Forelimb muscle (tissue), 1 donor: ENCODE results near the gene ABHD6. TPM values are rescaled to one million over a fixed set of nuclear protein-coding genes. Genes with fewer than 3 reads are reported as not detected.
"Not testable (repeated sequence)": the region's sequence is repeated elsewhere in the genome, so short reads cannot be mapped to it uniquely, and the experiment has no call there.

ENCODE experiments used
- DNase-seq: peaks from one replicate; pipeline ENCODE4 v3.0.0-alpha.2; 2013; ENCODE audit warnings: low read depth
- polyA plus RNA-seq: library from polyadenylated mRNA; unstranded; fragments of 120-200 nt; gene quantifications from one replicate; pipeline ENCODE4 v1.2.1, GENCODE V29; 2013; ENCODE audit not compliant: insufficient read length

ABHD6 gene
- polyA plus RNA-seq, 1 donor: 4.8 TPM

- no peak for DNase-seq
Observed at GRCh38 chr3:58323529-58324390, 86.2 kb downstream of the ABHD6 start.

GRCh38 chr3:58324391-58325390, 87.1 kb downstream of the ABHD6 start:
- no peak for DNase-seq

DNA sequence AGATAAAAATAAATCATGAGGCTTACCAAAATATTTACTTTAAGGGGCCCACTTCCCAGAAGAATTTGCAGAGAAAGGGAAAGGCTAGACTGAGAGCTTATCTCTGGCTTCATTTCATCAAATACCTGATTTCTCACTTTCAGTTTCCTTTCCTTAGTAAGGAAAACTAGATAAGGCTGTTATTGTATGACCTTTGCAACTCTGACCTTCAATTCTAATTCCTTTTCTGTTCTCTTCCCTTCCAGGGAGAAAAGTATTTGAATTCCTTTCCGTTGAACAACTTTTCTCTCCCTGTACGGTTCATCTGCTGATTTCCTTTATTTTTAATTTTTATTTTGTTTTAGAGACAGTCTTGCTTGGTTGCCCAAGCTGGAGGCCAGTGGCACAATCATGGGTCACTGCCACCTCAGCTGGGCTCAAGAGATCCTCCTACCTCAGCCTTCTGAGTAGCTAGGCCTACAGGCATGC, 88.0 kb downstream of the ABHD6 start:
- DNase-seq: no peak

DNA sequence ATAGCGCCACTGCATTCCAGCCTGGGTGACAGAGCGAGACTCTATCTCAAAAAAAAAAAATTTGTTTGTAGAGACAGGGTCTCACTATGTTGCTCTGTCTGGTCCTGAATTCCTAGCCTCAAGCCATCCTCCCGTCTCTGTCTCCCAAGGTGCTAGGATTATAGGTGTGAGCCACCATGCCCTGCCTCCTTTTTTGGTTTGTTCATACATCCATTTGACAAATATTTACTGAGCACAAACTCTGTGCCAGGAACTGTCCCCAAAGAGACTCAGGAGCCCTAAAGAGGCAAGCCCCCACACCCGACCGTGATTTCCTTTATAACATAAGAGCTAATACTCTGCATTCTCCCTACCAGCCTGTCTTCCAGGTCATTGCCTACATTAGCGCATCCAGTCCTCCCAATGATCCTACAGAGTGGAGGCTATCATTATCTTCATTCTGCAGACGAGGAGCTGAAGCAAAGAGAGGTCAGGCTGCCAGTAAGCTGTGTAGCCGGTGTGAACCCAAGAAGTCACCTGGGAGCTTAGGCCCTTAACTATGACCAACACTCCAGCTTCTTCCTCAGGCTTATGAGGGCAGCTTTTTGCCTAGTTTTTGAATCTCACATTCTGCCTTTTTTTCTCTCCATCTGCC, 88.8 kb downstream of the ABHD6 start:
- no peak for DNase-seq

GRCh38 chr3:58329150-58329921, 91.7 kb downstream of the ABHD6 start:
- no peak for DNase-seq

DNA sequence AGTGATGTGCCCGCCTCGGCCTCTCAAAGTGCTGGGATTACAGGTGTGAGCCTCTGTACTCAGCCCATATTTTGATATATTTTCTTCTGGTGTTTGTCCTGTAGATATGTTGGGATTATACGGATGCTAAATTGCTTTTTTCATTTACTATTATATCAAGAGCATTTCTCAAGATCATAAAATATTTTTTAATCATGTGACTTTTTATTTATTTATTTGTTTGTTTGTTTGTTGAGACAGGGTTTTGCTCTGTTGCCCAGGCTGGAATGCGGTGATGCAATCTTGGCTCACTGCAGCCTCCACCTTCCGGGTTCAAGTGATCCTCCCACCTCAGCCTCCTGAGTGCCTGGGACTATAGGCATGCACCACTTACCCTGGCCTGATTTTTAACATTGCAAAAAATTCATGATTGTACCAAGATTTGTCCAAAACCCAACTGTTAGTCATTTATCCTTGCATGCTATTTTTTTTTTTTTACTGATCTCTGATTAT, 92.4 kb downstream of the ABHD6 start:
- DNase-seq: no peak

- no peak for DNase-seq
Observed at GRCh38 chr3:58331593-58332152, 94.1 kb downstream of the ABHD6 start.

GRCh38 chr3:58332575-58333188, 95.1 kb downstream of the ABHD6 start, which contains the start of gene PXK:
Gene PXK (plus strand): TSS chr3:58332892. CDS start chr3:58332989, 97 bp downstream.
- DNase-seq: peak; percentile 35

- DNase-seq: no peak
Observed at GRCh38 chr3:58333206-58334012, 95.8 kb downstream of the ABHD6 start.

GRCh38 chr3:58334013-58334321, 96.4 kb downstream of the ABHD6 start:
- DNase-seq: no peak

- DNase-seq: no peak
Observed at GRCh38 chr3:58334506-58334884, 96.9 kb downstream of the ABHD6 start.

DNA sequence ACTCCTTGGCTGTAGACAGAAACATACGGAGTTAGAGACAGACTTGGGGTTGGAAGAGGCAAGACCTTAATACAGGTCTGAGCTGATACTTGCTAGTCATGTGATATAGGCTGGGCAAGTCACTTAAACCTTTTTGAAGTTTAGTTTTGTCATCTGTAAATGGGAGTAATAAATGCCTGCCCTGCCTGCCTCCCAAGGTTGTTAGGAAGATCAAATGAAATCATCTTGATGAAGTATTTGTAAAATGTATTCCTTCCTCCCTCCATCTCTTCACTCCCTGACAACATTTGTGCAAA, 98.0 kb downstream of the ABHD6 start:
- no peak for DNase-seq

DNA sequence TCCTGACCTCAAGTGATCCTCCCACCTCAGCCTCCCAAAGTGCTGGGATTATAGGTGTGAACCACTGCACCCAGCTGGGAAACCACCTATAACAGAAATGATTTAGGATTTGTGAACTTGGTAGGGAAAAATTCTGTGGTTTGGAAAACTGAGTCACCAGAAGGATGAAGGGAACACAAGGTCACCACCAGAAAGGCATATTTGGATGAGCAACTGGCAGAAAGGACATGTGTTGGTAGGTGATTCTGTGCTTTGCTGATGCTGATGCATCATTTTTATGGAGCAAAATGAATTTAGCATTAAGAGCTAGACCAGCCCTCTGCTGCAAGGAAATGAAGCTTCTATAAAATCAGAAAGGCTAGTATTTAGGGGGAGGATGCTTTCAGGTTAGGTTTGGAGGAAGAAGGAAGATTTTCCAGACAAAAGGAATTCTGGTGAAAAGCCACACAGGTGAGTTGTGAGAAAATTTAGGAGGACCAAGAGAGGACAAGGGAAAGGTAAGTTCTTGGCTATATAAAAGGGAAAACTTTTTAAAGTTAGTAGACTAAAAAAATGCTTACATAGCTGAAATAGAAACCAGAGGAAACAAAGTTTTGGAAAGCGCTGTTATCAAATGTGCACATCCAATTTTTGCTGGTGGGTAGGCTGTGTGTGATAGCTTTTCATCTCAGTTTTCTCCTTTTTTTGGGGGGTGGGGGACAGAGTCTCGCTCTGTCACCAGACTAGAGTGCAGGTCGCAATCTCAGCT, 98.7 kb downstream of the ABHD6 start:
- no peak for DNase-seq

- DNase-seq: no peak
Observed at GRCh38 chr3:58337190-58337589, 99.6 kb downstream of the ABHD6 start.

- DNase-seq: not testable (repeated sequence)
Observed at GRCh38 chr3:58339146-58339545, 101.6 kb downstream of the ABHD6 start.

DNA sequence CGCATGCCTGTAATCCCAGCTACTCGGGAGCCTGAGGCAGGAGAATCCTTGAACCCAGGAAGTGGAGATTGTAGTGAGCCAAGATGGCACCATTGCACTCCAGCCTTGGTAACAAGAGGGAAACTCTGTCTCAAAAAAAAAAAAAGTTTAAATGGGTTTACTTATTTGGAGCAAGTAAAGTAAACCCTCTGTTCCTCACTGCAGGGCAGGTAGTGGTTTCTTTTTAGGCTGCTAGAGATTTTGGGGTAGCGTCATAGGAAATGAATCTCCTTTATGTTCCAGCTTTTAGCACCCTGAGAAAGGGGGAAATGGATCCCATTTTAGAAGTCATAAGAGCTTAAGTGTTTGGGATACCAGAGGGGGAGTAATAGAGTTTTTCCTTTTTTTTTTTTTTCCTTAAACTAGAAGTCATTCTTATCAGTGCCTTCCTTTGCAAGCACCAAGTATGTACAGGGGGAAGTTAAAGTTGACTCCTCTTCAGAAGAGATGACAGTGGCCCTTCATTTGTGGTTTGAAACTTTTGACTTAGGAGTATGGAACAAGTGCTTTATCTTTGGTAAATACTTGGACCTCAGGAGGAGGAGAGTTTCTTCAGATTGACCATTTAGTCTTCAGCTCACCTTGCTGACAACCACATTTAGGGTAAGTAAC, 103.1 kb downstream of the ABHD6 start:
- no peak for DNase-seq

DNA sequence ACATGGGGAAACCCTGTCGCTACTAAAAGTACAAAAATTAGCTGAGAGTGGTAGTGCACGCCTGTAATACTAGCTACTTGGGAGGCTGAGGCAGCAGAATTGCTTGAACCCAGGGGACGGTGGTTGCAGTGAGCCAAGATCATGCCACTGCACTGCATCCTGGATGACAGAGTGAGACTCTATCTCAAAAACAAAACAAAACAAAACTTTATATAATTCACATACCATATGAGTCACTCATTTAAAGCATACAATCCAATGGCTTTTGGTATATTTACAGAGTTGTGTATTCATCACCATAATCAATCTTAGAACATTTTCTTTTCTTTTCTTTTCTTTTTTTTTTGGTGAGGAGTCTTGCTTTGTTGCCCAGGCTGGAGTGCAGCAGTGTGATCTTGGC, 103.8 kb downstream of the ABHD6 start:
- DNase-seq: no peak

- DNase-seq: no peak
Observed at GRCh38 chr3:58342676-58343075, 105.1 kb downstream of the ABHD6 start.
